HG02610 (cell line): ENCODE measurements around the gene PCDHGA1.

ENCODE experiments used
- ATAC-seq: cut with Tn5 transposase; IDR thresholded peaks from one replicate; pipeline ENCODE4 v1.9.1; 2021; ENCODE audit warnings: mild to moderate bottlenecking, moderate library complexity; ENCODE audit not compliant: unreplicated experiment

Gene PCDHGA1

DNA sequence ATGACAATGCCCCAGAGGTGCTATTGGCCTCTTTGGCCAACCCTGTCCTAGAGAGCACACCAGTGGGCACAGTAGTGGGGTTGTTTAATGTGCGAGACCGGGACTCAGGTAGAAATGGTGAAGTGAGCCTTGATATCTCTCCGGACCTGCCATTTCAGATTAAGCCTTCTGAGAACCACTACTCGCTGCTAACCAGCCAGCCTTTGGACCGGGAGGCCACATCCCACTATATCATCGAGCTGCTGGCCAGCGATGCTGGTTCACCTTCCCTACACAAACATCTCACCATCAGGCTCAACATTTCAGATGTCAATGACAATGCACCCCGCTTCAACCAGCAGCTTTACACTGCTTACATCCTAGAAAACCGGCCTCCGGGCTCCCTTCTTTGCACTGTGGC is 160.0 kb downstream of the PCDHGA1 start:
- no peak for ATAC-seq

DNA sequence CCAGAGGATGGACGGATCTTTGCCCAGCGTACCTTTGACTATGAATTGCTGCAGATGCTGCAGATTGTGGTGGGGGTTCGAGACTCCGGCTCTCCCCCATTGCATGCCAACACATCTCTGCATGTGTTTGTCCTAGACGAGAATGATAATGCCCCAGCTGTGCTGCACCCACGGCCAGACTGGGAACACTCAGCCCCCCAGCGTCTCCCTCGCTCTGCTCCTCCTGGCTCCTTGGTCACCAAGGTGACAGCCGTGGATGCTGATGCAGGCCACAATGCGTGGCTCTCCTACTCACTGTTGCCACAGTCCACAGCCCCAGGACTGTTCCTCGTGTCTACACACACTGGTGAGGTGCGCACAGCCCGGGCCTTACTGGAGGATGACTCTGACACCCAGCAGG is 160.5 kb downstream of the PCDHGA1 start:
- no peak for ATAC-seq

DNA sequence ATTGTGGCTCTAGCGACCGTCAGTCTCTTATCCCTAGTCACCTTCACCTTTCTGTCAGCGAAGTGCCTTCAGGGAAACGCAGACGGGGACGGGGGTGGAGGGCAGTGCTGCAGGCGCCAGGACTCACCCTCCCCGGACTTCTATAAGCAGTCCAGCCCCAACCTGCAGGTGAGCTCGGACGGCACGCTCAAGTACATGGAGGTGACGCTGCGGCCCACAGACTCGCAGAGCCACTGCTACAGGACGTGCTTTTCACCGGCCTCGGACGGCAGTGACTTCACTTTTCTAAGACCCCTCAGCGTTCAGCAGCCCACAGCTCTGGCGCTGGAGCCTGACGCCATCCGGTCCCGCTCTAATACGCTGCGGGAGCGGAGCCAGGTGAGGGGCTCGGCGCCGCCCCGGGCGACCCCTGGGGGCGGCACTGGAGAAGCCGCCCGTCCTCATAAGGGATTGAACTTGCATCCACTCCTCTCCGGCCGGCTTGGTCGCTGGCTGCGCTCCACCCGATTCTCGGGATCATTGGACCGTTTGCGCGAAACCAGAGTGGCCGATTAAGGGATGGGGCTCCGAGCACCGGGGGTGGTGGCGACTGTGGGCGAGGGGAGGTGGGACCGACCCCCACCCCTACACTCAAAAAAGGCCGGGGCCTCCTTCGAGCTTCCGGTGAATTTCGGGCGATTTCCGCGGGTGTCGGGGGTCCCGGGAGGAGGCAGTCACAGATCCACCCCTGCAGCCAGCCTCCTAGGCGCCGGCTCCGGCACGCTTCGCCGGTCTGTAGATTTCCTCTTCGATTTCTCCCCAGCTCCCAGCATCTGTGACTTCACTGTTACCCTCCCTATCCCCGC is 161.2 kb downstream of the PCDHGA1 start:
- ATAC-seq = no peak

DNA sequence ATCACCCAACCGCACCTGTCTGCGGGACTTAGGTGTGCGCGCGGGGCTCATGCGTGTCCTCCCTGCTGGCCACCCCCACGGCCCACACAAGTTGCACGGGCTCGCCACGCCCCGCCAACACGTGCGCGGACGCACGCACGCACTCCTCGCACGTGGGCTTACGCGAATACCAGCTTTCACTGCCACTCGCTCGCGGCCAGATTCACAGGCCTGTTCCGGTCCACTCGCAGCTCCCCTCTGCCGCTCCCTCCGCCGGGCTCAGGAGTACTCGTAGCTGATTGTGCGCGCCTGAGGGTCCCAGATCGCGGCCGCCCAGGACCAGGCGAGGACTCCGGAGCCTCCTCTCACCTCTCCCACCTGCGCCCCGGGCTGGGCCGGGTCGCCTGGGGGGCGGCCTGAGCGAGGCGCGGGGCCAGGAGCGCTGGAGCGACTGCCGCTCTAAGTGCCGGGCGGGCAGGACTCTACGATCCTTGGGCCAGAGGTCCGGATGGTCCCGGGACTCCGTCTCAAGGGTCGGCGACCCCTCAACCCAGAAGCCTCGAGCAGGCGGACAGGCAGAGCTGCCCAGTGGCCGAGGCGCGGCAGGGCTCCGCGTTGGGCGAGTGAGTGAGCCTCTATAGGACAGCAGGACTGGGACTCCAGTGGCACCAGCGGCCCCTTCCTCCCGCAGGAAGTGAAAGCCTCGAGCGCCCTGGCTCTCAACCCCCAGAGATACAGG is 162.0 kb downstream of the PCDHGA1 start:
- no peak for ATAC-seq

DNA sequence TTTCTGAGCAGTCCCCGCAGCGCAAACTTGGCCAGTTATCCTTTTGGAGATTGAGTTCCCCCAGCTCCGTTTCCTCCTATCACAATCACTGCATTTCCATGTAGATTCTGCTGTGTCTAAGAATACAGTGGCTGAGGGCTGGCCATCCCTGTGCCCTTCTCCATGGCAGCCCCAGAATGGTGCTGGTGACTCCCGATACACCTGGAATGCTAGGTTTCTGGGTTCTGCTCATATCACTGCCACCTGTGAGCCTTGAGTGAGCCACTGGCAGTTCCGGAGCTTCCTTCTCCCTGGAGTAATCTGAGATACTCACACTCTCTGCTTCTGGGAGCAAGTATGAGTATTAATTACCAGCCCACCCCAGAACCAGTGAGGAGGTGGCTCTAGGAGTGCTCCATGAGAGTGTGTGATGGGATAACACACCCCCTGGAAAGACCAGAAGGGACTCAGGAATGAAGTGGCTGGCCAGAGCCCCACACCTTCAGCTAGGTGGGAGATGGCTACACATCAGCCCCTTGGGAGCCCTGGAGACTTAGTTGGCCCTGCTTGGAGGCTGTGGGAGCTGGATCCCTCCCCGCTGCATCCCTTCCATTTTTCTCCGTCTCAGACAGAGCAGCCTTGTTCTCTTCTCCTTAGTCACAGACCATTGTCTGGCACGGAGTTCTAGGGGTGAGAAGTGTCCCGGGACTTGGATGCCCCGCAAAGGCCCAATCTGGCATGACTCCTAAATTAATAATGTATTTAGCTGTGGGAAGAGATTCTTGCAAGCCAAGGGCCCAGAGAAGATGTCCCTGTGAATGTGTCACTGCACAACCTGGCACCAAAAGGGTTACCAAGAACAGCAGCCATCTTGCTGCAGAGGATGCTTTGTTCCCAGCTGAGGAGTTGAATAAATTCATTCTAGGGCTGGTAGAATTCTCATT is 163.4 kb downstream of the PCDHGA1 start:
- no peak for ATAC-seq

DNA sequence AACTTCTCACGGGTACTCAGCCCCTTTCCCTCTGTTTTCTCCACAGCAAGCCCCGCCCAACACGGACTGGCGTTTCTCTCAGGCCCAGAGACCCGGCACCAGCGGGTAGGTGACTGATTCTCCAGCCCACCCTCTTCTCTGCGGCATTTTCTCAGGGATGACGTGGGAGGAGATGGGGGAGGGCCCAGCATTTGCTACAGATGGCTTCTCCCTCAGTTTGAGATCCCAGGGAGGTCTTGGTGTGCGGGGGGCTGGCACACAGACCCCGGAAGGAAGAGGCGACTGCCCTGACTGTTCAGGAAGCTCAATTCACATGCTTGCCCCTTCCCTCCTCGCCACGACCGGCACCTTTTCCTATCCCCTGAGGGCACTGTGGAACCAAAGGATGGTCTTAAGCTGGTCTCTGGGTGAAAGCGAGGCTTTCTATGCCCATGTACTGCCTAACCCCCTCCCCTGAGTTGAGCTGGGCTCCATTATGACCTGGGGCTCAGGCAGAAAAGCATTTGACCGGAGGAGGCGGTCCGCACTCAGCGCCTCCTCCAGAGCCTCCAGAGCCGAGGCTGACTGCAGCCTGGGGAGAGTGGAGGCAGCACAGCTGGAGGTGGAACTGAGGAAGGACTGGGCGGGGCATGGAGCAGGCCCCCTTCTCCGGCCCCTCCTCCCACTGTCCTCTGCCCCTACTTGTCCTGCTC is 164.6 kb downstream of the PCDHGA1 start:
- ATAC-seq = no peak

DNA sequence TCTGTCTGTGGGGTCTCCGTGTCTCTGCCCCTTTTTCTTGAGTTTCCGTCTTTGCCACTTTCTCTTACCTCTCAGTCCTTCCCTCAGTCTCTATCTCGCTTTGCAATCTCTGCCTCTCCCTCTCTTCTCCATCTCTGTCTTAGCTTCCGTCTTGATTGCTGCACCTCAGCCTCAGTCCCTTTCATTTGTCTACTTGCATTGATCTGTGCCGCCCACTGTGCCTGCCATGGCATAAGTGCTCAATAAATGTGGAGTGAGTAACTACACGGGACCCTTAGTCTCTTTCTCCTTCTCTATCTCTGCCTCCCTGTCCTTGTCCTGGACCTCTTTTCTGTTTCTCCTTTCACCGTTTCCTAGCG is 165.1 kb downstream of the PCDHGA1 start:
- no peak for ATAC-seq

DNA sequence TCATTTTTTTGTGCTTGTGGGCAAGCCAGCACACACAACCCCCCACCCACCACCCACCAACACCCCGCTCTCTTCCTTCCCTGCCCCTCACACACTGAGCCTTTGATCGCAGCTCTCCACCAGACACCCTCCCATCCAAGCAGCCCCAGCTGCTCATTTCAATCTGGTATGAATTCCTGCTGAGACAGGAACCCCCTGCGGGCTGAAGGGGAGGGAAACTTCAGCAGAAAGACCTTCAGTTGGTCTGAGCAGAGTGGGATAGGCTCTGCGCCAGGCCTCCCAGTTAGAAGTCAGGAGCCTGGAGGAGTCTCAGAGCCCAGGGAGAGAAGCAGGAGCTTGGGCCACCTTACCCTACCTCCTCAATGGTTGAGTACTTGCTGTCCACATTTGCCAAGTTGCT is 165.7 kb downstream of the PCDHGA1 start:
- no peak for ATAC-seq

DNA sequence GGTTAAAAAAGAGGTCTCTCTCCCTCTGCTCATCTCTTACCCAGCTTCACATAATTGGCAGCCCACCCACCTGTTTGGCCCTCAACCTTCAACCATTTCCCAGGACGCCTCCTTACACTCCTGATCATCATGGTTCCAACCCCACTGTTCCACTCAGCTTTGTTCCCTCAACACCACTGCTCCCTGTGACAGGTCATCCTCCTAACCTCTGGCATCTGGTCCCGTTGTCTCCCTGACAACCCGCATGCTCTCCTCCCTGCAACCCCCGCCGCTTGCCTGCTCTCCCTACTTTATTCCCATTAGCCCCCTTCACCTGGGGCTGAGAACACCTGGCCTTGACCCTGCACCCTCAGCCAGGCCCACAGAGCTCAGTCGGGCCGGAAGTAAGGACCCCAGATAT is 171.4 kb downstream of the PCDHGA1 start:
- ATAC-seq = no peak

DNA sequence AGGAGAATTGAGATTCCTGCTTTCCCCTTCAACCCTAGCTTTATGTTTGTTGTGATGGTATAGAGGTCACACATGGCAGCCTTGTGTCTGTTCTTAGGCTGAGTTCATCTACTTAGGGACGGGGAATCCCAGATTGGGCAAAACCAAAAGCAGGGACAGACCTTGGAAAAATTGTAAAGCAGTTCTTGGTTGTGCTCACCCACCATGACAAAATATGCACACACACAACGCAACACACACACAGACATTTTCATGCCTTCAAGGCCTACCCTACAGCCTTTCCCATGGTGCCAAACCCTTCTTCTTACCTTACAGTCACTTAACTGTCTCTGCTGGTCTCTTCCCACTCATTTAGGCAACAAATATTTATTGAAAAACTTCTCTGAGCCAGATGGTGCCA is 173.4 kb downstream of the PCDHGA1 start:
- ATAC-seq = peak; percentile 32

DNA sequence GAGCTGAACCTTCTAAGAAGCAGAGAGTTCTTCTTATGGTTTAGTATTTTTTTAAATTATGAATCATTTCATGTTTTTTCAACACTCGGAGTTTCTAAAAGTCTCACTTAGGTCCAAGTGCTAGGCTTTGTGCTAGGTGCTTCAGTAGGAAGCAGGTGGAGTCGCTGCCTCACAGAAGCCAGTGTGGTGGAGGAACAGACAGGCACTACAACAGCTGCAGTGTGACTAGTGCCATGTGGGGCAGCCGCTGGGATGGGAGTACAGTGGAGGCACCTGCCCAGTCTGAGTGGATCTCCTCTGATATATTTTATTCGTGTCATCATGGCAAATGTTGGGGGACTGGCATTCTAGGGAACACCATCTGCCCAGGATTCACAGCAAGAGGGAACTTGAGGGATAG is 173.9 kb downstream of the PCDHGA1 start:
- no peak for ATAC-seq

DNA sequence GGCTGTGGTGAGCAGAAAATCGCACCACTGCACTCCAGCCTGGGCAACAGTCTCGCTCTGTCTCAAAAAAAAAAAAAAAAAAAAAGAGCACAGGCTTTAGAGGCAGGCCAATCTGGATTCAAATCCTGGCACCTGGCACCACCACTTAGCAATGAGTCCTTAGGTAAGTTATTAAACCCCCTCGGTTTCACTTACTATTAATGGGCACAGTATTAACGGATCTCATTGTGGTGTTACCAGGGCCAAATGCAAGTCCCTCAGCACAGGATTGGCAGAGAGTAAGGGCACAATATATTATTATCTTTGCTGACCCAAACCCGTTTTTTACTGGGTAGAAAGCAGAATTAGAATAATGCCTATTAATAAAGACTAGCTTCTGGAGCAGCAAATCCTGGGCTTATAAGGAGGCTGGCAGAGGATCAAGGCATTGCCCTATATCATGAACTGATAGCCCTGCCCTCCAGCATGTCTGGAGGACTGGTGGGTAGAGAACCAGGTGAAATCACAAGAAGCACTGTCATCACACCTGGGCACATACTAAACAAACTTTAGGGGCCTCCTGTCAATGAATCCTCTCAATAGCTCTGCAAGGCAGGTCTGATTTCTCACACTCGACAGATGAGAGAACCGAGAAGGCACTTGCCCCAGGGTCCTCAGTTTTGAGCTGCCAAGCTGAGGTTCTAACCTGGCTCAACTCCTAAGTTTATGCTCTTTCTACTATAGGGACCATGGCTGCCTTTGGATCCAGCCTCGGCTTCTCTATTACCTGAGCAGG is 176.3 kb downstream of the PCDHGA1 start:
- no peak for ATAC-seq

DNA sequence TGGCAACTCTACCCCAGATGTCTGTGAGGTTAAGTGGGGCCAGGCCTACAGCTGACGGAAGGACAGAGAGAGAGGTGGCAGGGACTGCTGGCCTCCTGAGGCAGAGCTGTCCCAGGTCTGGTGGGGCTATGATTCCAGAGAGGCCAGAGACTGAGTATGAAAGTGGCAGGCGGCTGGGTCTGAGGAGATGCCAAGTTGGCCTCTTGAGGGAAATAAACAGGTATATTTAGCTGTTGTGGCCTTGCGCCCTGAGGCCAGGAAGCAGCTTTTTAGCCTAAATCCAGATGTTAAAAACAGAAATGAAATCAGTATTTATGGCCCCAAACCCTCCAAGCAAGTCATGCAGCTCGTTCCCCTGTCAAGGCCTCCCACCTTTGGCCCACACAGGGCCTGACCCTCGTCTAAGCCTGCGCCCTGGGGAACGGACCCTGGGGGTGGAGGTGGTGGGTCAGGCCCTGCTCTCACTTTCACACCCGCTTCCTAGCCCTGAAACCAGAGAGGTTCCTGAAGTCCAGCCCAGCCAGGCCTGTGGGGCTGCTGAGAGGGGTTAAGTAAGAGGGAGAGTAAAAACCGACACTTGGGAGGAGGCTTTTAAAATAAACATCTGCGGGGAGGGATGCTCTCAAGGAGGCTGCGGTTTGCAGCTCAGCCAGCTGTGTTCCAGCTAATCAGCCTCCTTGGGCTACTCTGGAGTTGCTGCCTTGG is 177.2 kb downstream of the PCDHGA1 start:
- ATAC-seq = peak; percentile 30

DNA sequence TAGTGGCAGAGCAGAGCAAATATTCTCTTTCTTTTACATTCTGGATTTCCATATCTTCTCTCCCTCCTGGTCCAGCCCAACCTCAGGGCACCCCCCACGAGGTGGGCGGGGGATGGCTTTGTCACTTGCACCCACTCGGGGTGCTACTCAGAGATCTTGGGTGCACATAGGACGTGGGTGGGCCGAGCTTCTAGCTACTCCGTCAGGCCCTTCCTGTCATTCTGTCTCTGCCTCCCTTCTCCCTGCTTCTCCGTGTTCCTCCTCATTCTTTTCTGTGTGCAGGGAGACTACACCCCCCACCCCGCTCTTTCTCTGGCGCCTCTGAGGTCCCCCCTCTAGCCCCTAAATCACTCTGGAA is 178.1 kb downstream of the PCDHGA1 start:
- no peak for ATAC-seq

DNA sequence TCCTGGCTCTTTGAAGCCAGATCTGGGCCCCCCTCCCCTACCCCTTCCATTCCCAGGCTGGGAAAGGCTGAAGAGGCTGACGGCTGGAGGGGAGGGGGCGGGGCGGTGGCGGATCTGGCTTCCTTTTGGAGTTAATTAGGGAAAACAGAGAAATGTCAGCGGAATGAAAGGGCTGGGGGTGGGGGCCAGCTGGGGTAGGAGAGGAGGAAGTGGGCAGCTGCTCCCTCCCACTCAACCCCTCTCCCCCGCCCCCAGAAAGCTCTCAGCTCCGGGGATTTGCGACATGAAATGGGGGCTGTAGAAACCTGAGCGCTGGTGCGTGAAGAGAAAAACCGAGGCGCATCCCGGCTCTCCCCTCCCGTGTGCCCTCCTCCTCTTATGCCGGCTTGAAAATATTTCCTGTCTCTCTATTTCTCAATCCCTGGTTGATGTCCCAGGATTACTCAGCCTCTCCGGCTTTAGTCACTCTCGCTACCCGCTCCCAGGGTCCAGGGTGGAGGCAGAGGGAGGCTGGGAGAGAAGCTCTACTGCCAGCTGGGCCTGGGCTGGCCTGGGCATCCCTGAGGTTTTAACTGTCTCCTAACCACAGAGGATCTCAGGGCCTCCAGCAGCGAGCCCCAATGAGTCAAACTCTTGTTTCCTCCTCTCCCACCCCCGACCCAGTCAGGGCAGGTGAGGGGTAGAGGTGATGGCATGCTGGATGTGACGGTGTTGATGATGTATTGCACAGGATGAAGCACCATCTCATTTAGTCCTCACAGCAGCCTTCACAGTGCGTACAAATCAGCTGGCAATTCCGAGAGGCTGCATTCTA is 178.7 kb downstream of the PCDHGA1 start:
- ATAC-seq = no peak

DNA sequence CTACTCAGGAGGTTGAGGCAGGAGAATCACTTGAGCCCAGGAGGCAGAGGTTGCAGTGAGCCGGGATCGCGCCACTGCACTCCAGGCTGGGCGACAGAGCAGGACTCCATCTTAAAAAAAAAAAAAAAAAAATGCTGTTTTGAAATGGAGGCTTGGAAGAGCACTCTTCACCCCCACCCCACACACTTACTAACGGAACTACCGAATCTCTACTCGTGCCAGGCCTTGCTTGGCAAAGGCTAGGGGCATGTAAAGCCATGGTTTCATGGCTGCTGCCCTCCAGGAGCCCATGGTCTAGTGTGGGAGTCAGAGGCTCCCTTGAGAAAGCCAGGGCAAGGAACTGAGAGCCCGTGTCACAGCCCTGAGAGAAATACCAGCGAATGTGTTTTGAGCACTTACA is 179.8 kb downstream of the PCDHGA1 start:
- no peak for ATAC-seq

DNA sequence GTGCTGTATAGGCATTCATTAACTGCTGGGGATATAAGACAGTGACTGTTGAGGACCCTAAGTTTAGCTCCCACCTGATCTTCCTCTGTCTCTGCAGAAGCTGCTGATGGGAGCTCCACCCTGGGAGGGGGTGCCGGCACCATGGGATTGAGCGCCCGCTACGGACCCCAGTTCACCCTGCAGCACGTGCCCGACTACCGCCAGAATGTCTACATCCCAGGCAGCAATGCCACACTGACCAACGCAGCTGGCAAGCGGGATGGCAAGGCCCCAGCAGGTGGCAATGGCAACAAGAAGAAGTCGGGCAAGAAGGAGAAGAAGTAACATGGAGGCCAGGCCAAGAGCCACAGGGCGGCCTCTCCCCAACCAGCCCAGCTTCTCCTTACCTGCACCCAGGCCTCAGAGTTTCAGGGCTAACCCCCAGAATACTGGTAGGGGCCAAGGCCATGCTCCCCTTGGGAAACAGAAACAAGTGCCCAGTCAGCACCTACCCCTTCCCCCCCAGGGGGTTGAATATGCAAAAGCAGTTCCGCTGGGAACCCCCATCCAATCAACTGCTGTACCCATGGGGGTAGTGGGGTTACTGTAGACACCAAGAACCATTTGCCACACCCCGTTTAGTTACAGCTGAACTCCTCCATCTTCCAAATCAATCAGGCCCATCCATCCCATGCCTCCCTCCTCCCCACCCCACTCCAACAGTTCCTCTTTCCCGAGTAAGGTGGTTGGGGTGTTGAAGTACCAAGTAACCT is 180.7 kb downstream of the PCDHGA1 start:
- ATAC-seq = no peak

DNA sequence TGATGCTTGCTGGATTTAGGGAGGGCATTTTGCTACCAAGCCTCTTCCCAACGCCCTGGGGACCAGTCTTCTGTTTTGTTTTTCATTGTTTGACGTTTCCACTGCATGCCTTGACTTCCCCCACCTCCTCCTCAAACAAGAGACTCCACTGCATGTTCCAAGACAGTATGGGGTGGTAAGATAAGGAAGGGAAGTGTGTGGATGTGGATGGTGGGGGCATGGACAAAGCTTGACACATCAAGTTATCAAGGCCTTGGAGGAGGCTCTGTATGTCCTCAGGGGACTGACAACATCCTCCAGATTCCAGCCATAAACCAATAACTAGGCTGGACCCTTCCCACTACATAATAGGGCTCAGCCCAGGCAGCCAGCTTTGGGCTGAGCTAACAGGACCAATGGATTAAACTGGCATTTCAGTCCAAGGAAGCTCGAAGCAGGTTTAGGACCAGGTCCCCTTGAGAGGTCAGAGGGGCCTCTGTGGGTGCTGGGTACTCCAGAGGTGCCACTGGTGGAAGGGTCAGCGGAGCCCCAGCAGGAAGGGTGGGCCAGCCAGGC is 181.5 kb downstream of the PCDHGA1 start:
- ATAC-seq = no peak
